ENCODE data around the gene CASP8AP2. TPM values are rescaled to one million over a fixed set of nuclear protein-coding genes. Genes with fewer than 3 reads are reported as not detected.
"Not testable (repeated sequence)": the region's sequence is repeated elsewhere in the genome, so short reads cannot be mapped to it uniquely, and the experiment has no call there.

The CASP8AP2 gene
- total RNA-seq: 46.1 TPM

- FAIRE-seq: no peak
Measured at GRCh38 chr6:89829472-89830169, at the start of gene CASP8AP2. TSS of gene CASP8AP2 (plus strand) at chr6:89829880.

GRCh38 chr6:89781070-89782034 is 48.3 kb upstream of the CASP8AP2 start:
- FAIRE-seq: no peak
- DNase-seq (ENCODE audit: low spot score in 2 of 2): no peak

More at GRCh38 chr6:89829472-89830169, at the start of gene CASP8AP2:
- peak; percentile 70 to 92 for DNase-seq (ENCODE audit: low spot score in 2 of 2)

- no peak for FAIRE-seq
- DNase-seq (ENCODE audit: low spot score in 2 of 2): no peak
Measured at GRCh38 chr6:89782222-89782621, 47.5 kb upstream of the CASP8AP2 start.

GRCh38 chr6:89783293-89783692 is 46.4 kb upstream of the CASP8AP2 start:
- FAIRE-seq; DNase-seq (ENCODE audit: low spot score in 2 of 2): not testable (repeated sequence)

GRCh38 chr6:89784838-89785237 is 44.8 kb upstream of the CASP8AP2 start:
- FAIRE-seq (no peak), DNase-seq (ENCODE audit: low spot score in 2 of 2) (no peak)

GRCh38 chr6:89786970-89787369 is 42.7 kb upstream of the CASP8AP2 start:
- no peak for DNase-seq (ENCODE audit: low spot score in 2 of 2)
- FAIRE-seq: no peak

GRCh38 chr6:89787660-89788328 is 41.9 kb upstream of the CASP8AP2 start:
- FAIRE-seq: no peak

GRCh38 chr6:89789980-89790379 is 39.7 kb upstream of the CASP8AP2 start:
- FAIRE-seq: no peak

More at GRCh38 chr6:89787660-89788328, 41.9 kb upstream of the CASP8AP2 start:
- DNase-seq (ENCODE audit: low spot score in 2 of 2): no peak

GRCh38 chr6:89790403-89790802 is 39.3 kb upstream of the CASP8AP2 start:
- FAIRE-seq (no peak), DNase-seq (ENCODE audit: low spot score in 2 of 2) (no peak)

More at GRCh38 chr6:89789980-89790379, 39.7 kb upstream of the CASP8AP2 start:
- no peak for DNase-seq (ENCODE audit: low spot score in 2 of 2)

GRCh38 chr6:89792881-89793280 is 36.8 kb upstream of the CASP8AP2 start:
- DNase-seq (ENCODE audit: low spot score in 2 of 2): peak in 1 of 2 donors; percentile 22
- no peak for FAIRE-seq

GRCh38 chr6:89793586-89793985 is 36.1 kb upstream of the CASP8AP2 start:
- no peak for DNase-seq (ENCODE audit: low spot score in 2 of 2)
- no peak for FAIRE-seq

GRCh38 chr6:89794324-89794723 is 35.4 kb upstream of the CASP8AP2 start:
- FAIRE-seq: no peak

GRCh38 chr6:89797317-89797716 is 32.4 kb upstream of the CASP8AP2 start:
- FAIRE-seq (no peak), DNase-seq (ENCODE audit: low spot score in 2 of 2) (no peak)

More at GRCh38 chr6:89794324-89794723, 35.4 kb upstream of the CASP8AP2 start:
- DNase-seq (ENCODE audit: low spot score in 2 of 2): no peak

- DNase-seq (ENCODE audit: low spot score in 2 of 2) (no peak), FAIRE-seq (no peak)
Measured at GRCh38 chr6:89799096-89799495, 30.6 kb upstream of the CASP8AP2 start.

- DNase-seq (ENCODE audit: low spot score in 2 of 2) (no peak), FAIRE-seq (no peak)
Measured at GRCh38 chr6:89799756-89800155, 29.9 kb upstream of the CASP8AP2 start.

GRCh38 chr6:89803271-89803670 is 26.4 kb upstream of the CASP8AP2 start:
- FAIRE-seq (no peak), DNase-seq (ENCODE audit: low spot score in 2 of 2) (no peak)

GRCh38 chr6:89805814-89806371 is 23.8 kb upstream of the CASP8AP2 start:
- FAIRE-seq: no peak
- no peak for DNase-seq (ENCODE audit: low spot score in 2 of 2)

- no peak for FAIRE-seq
- no peak for DNase-seq (ENCODE audit: low spot score in 2 of 2)
Measured at GRCh38 chr6:89807581-89807980, 22.1 kb upstream of the CASP8AP2 start.

GRCh38 chr6:89813422-89813821 is 16.3 kb upstream of the CASP8AP2 start:
- FAIRE-seq; DNase-seq (ENCODE audit: low spot score in 2 of 2): not testable (repeated sequence)

- DNase-seq (ENCODE audit: low spot score in 2 of 2) (no peak), FAIRE-seq (no peak)
Measured at GRCh38 chr6:89817481-89817880, 12.2 kb upstream of the CASP8AP2 start.

Data from frontal cortex (tissue), 4 donors.